ENCODE measurements around the gene ZGLP1. TPM values are rescaled to one million over a fixed set of nuclear protein-coding genes. Genes with fewer than 3 reads are reported as not detected.

Gene ZGLP1
- total RNA-seq, 1 donor from 2014 or later = 8.2 TPM

GRCh38 chr19:10315335-10316214 lies 6.0 kb upstream of the ZGLP1 start, which contains the start of gene FDX2:
FDX2 (minus strand) TSS chr19:10316015; CDS start chr19:10315996, 19 bp downstream.
- H3K27ac Mint-ChIP-seq (ENCODE audit: unreplicated experiment) = peak within 1 kb of the TSS; percentile 50
- H3K9me3 Mint-ChIP-seq (ENCODE audit: unreplicated experiment) = no peaks in the 10 kb centered on the region
- no peak for TF ChIP-seq CTCF (IDR thresholded peaks at IDR 0.05; ENCODE audit: unreplicated experiment)
- peaks cover 6% of the 10 kb centered on the region for H3K4me1 Mint-ChIP-seq (ENCODE audit: unreplicated experiment)
- H3K4me3 Mint-ChIP-seq (ENCODE audit: unreplicated experiment) = peak within 1 kb of the TSS; percentile 94
- H3K36me3 Mint-ChIP-seq (ENCODE audit: low read depth, unreplicated experiment) = peaks cover 14% of the 10 kb centered on the region
- H3K27me3 Mint-ChIP-seq (ENCODE audit: unreplicated experiment) = peaks cover 8% of the 10 kb centered on the region
- DNase-seq (ENCODE audit: low spot score) = peak; percentile 81

- peaks cover 8% of the 10 kb centered on the region for H3K36me3 Mint-ChIP-seq (ENCODE audit: low read depth, unreplicated experiment)
- H3K27ac Mint-ChIP-seq (ENCODE audit: unreplicated experiment) = no peak overlapping the region
- H3K27me3 Mint-ChIP-seq (ENCODE audit: unreplicated experiment) = peaks cover 4% of the 10 kb centered on the region
- no peak overlapping the region for H3K4me3 Mint-ChIP-seq (ENCODE audit: unreplicated experiment)
- no peaks in the 10 kb centered on the region for H3K9me3 Mint-ChIP-seq (ENCODE audit: unreplicated experiment)
- TF ChIP-seq CTCF (IDR thresholded peaks at IDR 0.05; ENCODE audit: unreplicated experiment) = no peak
- DNase-seq (ENCODE audit: low spot score) = no peak
- H3K4me1 Mint-ChIP-seq (ENCODE audit: unreplicated experiment) = no peaks in the 10 kb centered on the region
Measured at GRCh38 chr19:10306327-10306726, 3.3 kb downstream of the ZGLP1 start.

GRCh38 chr19:10305139-10305806 lies 4.3 kb downstream of the ZGLP1 start:
- Mint-ChIP-seq H3K4me3 (ENCODE audit: unreplicated experiment) (no peak overlapping the region), H3K27me3 (ENCODE audit: unreplicated experiment) (peaks cover 5% of the 10 kb centered on the region), H3K27ac (ENCODE audit: unreplicated experiment) (no peak overlapping the region), H3K36me3 (ENCODE audit: low read depth, unreplicated experiment) (peaks cover 8% of the 10 kb centered on the region), H3K9me3 (ENCODE audit: unreplicated experiment) (no peaks in the 10 kb centered on the region), H3K4me1 (ENCODE audit: unreplicated experiment) (no peaks in the 10 kb centered on the region)
- no peak for TF ChIP-seq CTCF (IDR thresholded peaks at IDR 0.05; ENCODE audit: unreplicated experiment)
- no peak for DNase-seq (ENCODE audit: low spot score)

GRCh38 chr19:10299545-10300458 lies 9.8 kb downstream of the ZGLP1 start:
- no peak overlapping the region for H3K4me3 Mint-ChIP-seq (ENCODE audit: unreplicated experiment)
- no peak overlapping the region for H3K27ac Mint-ChIP-seq (ENCODE audit: unreplicated experiment)
- H3K36me3 Mint-ChIP-seq (ENCODE audit: low read depth, unreplicated experiment) = peaks cover 8% of the 10 kb centered on the region
- no peaks in the 10 kb centered on the region for H3K9me3 Mint-ChIP-seq (ENCODE audit: unreplicated experiment)
- H3K4me1 Mint-ChIP-seq (ENCODE audit: unreplicated experiment) = peaks cover 4% of the 10 kb centered on the region
- H3K27me3 Mint-ChIP-seq (ENCODE audit: unreplicated experiment) = peaks cover 15% of the 10 kb centered on the region
- DNase-seq (ENCODE audit: low spot score) = no peak
- no peak for TF ChIP-seq CTCF (IDR thresholded peaks at IDR 0.05; ENCODE audit: unreplicated experiment)

All from endothelial cell (in vitro differentiated cells).